NCI-H128 (cell line): ENCODE results near the gene VAMP8.
"Not testable (repeated sequence)": the region's sequence is repeated elsewhere in the genome, so short reads cannot be mapped to it uniquely, and the experiment has no call there.

ENCODE experiments used
- DNase-seq: peaks from one replicate; lab custom pipeline; 2025; ENCODE audit not compliant: unreplicated experiment; lab: John Stamatoyannopoulos, UW

The VAMP8 gene

GRCh38 chr2:85577386-85578242, at the start of gene VAMP8:
TSS of gene VAMP8 (plus strand) at chr2:85577586. CDS start at chr2:85577647, 61 bp downstream.
- DNase-seq, result no peak

- DNase-seq, result no peak
Measured at GRCh38 chr2:85527787-85528186, 49.6 kb upstream of the VAMP8 start.

GRCh38 chr2:85528355-85528754, 49.0 kb upstream of the VAMP8 start:
- no peak for DNase-seq

- DNase-seq, result no peak
Measured at GRCh38 chr2:85529809-85530208, 47.6 kb upstream of the VAMP8 start.

GRCh38 chr2:85531589-85531988, 45.8 kb upstream of the VAMP8 start:
- DNase-seq, result no peak

- DNase-seq, result no peak
Measured at GRCh38 chr2:85534099-85534498, 43.3 kb upstream of the VAMP8 start.

GRCh38 chr2:85534881-85535280, 42.5 kb upstream of the VAMP8 start:
- no peak for DNase-seq

- no peak for DNase-seq
Measured at GRCh38 chr2:85536479-85536878, 40.9 kb upstream of the VAMP8 start.

GRCh38 chr2:85537600-85538506, 39.5 kb upstream of the VAMP8 start:
- peak; percentile 56 for DNase-seq

GRCh38 chr2:85538507-85539360, 38.7 kb upstream of the VAMP8 start, which contains the start of gene MAT2A:
TSS of gene MAT2A (plus strand) at chr2:85539168. CDS start at chr2:85539288, 120 bp downstream.
- peak; percentile 89 for DNase-seq

GRCh38 chr2:85539361-85540132, 37.8 kb upstream of the VAMP8 start:
- DNase-seq, result peak; percentile 7

- DNase-seq, result no peak
Measured at GRCh38 chr2:85540133-85540648, 37.2 kb upstream of the VAMP8 start.

- DNase-seq, result no peak
Measured at GRCh38 chr2:85541262-85541661, 36.1 kb upstream of the VAMP8 start.

GRCh38 chr2:85541753-85542457, 35.5 kb upstream of the VAMP8 start:
- no peak for DNase-seq

- DNase-seq, result no peak
Measured at GRCh38 chr2:85542777-85543176, 34.6 kb upstream of the VAMP8 start.

GRCh38 chr2:85544254-85544691, 33.1 kb upstream of the VAMP8 start:
- DNase-seq, result peak; percentile 30

GRCh38 chr2:85544915-85545779, 32.2 kb upstream of the VAMP8 start:
- not testable (repeated sequence) for DNase-seq

GRCh38 chr2:85545780-85546240, 31.6 kb upstream of the VAMP8 start:
- DNase-seq, result no peak
